Measurements from ENCODE around the gene DDX20.
"Not testable (repeated sequence)": the region's sequence is repeated elsewhere in the genome, so short reads cannot be mapped to it uniquely, and the experiment has no call there.

The DDX20 gene

GRCh38 chr1:111733183-111733991 is 22.3 kb upstream of the DDX20 start:
- peak; percentile 85 for DNase-seq (ENCODE audit: low read depth)

- no peak for DNase-seq (ENCODE audit: low read depth)
Measured at GRCh38 chr1:111733992-111734341, 21.7 kb upstream of the DDX20 start.

DNA sequence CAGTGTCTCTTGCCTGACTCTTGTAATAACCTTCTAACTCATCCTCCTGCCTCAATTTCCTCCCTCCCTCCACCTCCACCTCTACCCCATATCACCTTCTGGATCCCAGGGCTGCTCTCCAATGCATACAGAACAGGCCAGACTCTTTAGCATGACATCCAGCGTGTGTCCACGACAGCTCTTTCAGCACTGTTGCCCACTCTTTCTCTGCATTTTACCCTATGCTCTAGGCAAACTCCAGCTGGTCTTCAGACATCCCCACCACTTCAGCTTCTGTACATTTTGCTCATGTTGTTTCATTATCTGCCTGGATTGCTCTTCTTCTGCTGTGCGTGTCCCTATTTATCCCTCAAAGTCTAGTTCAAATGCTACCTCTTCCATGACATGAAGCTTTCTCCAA is 21.3 kb upstream of the DDX20 start:
- DNase-seq (ENCODE audit: low read depth), result no peak

DNA sequence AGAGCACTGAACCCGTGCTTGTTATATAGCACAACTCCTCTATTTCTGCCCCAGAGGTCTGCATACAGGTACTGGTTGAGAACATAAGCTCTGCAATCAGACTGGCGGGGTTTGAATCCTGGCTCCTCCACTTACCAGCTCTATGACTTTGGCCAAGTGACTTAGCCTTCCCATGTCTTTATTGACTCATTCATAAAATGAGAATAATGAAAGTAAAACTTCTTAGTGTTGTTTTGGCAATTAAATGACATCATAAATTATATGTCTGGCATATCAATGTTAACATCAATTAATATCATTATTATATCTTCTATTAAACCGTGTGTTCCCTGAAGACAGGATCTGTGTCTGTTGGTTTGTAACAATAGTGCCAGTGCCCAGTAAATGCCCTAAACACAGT is 20.8 kb upstream of the DDX20 start:
- DNase-seq (ENCODE audit: low read depth), result no peak

- DNase-seq (ENCODE audit: low read depth), result peak; percentile 24
Measured at GRCh38 chr1:111735321-111735720, 20.4 kb upstream of the DDX20 start.

DNA sequence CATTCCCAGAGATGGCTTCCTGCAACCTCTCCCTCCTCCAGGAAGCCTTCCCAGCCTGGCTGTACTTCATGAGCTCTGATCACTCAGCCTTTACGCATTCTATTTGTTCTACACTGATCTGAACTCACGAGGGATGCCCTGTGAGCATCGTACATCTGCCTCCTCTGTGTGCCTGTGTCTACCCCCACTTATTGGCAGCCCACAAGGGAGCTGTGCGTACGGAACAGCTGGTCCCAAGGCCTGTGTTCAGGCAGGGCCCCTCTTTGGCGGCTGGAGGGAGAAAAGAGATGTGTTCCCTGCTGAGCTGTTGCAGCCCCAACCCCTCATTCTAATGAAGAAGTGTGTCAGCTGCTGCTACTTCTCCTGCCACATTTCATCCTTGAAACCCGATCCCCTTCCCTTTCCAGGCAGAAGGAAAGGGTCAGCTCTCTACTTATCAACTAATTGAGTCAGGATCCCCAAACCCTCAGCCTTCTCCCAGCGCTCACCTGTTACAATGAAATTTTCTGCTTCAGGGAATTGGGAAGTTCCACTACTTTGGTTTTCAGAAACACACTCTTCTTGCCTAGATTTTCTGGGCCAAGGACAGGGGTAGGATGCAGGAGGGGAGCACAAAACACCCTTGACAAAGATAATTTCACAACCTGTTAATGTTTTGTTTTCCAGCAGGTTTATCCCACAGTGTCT is 19.7 kb upstream of the DDX20 start:
- no peak for DNase-seq (ENCODE audit: low read depth)

DNA sequence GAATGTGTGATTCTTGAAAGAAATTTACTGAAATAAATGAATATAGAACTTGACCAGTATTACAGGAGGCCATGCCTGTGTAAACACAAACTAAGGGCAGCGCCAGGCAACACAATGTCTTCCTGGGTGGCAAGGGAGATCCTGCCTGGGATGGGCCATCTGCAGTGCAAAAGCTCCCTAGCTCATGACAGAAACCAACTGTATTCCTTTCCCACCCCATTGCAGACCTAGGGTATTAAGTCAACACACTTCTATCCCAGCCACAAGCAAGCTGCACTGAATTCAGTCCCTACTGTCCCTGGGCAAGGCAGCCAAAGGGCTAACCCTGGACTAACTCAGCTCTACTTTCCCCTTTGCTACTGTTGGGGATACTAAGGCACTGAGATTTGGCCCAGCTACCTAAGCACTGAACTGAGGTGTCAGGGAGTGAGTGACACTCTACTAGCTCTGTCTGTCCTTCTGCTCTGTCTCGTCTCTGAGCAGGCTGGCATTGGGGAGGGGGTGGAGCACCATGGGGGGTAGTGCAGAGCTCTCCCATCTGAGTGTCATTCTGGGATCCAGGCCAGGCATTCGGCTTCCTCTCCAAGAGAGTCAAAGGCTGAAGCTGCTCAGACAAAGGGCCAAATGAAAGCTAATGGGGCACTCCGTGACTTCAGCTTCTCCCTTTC is 19.0 kb upstream of the DDX20 start:
- DNase-seq (ENCODE audit: low read depth), result peak; percentile 60

DNA sequence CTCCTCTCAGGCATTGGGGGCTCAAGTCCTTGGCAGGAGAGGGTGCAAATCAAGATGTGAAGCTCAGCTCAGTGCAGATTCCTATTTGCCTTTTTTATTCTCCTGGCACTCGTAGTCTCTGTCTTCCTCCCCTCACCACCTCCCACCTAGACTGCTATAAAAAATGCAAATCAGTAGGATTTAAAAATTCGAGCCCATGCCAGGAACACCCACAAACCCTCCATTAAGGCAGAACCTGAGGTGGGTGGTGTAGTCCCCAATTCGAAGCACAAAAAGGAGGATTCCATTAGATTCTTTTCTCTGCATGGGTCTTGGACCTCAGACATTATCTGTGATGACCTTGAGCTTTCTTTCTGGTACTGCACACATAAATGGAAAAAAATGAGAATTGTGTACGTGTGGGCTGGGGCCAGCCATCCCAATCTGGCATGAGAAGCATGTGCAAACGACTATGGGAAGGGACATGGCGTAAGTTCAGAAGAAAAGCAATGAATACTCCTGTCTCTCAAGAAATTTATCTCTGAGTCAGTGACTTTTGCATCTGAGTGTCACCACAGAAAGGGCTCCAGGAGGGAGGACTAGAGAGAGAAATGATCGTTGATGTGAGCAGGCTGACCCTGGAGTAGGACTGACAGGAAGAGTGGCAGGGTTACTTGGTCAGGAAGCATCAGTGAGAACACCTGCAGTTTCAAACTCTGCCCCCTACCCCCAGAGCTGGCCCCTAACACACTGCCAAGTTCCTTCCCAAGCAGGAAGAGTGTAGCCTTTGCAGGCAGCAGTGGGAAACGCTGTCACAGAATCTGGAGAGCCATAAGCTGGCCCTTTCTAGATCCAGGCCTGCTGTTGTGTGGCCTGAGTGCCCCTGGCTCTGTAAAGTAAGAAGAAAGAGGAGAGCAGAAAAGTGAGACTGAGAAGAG is 18.2 kb upstream of the DDX20 start:
- DNase-seq (ENCODE audit: low read depth), result no peak

DNA sequence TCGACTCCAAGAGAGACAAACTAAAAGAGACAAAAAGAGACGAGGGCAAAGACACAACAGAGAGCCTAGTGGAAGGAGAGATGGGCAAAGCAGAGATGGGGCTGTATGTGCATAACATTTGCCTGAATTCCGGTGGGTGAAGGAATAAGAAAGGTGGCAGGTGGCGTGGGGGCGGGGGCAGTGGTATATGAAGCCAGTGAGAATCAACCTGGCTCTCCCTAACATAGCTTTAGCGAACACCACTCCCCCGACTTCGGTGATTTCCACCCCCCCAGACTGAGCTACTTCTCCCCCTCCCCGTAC is 17.6 kb upstream of the DDX20 start:
- no peak for DNase-seq (ENCODE audit: low read depth)

- peak; percentile 71 for DNase-seq (ENCODE audit: low read depth)
Measured at GRCh38 chr1:111738436-111739193, 17.1 kb upstream of the DDX20 start.

DNA sequence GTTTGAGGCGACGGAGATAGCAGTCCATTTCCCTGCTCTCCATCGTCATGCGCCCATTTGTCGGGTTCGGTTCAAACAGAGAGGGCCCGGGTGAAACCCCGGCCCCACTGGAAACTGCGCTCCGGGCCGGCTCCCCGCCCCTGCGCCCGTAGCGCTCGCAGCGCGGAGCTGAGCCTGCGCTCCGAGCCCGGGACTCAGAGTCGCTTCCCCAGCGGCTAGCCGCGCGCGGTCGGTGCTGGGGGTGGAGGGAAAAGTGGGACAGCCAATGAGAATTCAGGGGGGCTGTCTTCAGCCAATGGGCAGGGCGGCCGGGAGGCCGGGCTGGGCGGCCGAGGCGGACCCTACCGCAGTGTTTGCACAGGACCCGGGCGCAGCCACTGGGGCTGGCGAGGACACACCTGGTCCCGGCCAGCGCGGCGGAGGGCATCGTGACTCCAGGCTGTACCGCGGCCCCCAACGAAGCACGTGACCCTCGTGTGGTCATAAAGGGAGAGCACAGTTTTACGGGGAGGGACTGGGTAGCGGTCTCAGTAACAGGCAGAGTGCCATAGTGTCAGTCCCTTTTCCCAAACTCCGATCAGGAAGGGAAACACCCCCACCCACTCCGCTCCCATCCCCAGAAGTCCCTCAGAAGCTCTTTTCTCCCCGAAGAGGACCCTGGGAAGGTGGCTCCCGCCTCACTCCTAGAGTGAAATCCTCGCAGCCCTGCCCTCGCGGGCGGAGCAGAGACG is 16.3 kb upstream of the DDX20 start, which contains the start of gene INKA2:
INKA2 (minus strand) TSS at position 202 of the 731 bp plus-strand sequence; CDS start at position 49, 153 bp downstream.
- peak; percentile 87 for DNase-seq (ENCODE audit: low read depth)

- peak; percentile 79 for DNase-seq (ENCODE audit: low read depth)
Measured at GRCh38 chr1:111739925-111740765, 15.6 kb upstream of the DDX20 start.

GRCh38 chr1:111742292-111742691 is 13.4 kb upstream of the DDX20 start:
- DNase-seq (ENCODE audit: low read depth), result not testable (repeated sequence)

- DNase-seq (ENCODE audit: low read depth), result peak; percentile 60
Measured at GRCh38 chr1:111742938-111743549, 12.7 kb upstream of the DDX20 start.

DNA sequence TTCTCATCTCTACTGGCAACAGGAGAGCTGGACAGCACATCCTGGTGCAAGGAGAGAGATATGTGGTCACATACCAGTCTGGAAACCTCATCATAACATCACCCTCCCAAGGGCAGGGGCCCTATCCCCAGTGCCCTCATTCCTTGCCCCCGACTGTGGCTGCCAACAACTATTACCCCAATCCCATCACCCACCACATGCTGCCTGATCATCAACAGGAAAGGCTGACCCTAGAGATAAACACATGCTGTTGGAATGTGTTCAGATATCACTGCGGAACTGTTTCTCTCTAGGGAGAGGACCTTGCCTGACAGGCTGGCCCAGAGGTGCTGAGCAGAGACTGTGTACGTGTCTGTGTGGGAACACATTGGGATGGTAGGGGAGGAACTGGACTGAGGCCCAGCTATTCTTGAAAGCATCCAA is 12.0 kb upstream of the DDX20 start:
- DNase-seq (ENCODE audit: low read depth), result peak; percentile 88

DNA sequence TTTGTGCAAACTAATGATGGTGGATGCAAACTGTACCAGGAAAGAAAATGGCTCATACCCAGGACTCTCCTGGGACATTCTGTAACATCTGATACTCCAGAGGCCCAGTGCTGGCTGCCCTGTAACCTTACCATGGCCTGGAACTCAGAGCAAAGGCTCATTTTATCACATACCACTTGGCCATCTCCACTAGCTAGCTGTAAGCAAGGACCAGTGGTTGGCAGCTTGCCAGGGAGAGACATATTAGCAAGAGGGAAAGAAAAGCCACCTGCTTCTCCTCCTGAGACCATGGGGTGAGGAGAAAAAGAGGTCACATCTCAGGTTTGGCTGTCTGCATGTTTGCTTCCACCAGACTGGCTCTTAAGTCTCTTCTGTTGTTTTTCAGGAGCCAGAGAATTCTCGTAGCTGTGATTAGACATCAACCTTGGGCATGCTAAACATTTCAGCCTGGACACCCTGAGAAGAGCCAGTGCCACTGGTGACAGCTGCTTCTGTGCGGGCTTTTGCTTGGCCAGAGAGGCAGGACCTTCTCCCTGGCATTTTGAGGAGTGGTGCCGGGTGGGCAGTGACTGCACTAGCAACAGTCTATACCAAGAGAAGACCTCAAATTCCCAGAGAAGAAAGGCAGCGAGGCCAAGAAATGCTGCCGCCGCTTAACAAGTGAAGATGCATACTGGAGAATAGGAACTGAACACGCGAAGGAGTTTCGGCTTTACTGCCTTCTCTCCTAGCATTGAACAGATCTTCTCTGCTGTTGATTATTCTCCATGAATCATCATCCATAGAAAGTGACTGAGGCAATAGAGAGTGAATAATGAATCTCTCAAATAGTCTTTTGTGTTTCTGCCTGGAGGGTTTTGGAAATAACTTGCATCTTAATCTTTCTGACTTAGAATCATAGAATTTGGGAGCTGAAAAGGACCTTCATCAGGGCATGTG is 9.8 kb upstream of the DDX20 start:
- DNase-seq (ENCODE audit: low read depth), result peak; percentile 36

DNA sequence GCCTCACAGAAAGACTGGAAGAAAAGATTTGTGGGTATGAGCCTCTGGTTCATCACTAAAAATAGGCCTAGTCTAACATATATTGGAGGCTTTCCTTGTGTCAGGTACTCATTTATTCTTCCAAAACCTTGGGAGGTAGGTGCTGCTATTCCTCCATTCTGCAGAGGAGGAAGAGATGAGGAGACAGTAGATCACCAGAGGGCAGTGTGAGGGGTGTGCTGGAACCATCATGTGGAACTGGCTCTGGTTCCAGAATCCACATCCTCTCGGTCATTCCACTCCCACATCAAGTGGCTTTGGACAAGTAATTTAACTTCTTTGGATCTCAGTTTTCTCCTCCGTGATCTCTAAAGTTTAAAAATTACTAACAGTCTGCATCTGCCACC is 9.1 kb upstream of the DDX20 start:
- DNase-seq (ENCODE audit: low read depth), result peak; percentile 23

- DNase-seq (ENCODE audit: low read depth), result peak; percentile 78
Measured at GRCh38 chr1:111747282-111747734, 8.4 kb upstream of the DDX20 start.
